AG09319 (cell line): ENCODE measurements around the gene AGRP.
"Not testable (repeated sequence)": the region's sequence is repeated elsewhere in the genome, so short reads cannot be mapped to it uniquely, and the experiment has no call there.

Experiments used
- DNase-seq: peaks from one replicate; pipeline ENCODE4 v3.0.0-alpha.2; 2010; ENCODE audit warnings: low read depth; ENCODE audit errors: extremely low read depth
- TF ChIP-seq, protein P1 (sequence below): IDR thresholded peaks from 2 replicates; pipeline ENCODE4 v1.5.1; 2011; ENCODE audit warnings: low read depth, mild to moderate bottlenecking, inconsistent platforms, low read length, moderate library complexity

AGRP gene

DNA sequence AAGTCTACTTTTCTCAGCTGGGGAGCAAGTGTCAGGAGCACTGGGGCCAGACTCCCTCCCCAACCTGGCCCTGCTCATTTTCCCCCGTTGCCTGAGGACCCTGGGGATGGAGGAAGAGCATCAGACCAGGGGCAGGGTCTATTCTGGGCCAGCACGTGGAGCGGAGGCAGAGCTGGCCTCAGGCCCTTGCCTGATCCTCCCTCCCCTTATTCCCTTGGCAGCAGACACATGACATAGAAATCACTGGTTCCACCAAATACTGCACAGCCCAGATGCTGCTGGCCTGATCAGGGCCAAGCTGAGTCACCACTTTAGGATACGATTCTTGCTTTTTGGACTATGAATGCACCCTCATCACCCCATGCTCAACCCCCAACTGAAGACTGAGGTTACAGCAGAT, 15.8 kb upstream of the AGRP start:
- TF ChIP-seq, protein P1, sequence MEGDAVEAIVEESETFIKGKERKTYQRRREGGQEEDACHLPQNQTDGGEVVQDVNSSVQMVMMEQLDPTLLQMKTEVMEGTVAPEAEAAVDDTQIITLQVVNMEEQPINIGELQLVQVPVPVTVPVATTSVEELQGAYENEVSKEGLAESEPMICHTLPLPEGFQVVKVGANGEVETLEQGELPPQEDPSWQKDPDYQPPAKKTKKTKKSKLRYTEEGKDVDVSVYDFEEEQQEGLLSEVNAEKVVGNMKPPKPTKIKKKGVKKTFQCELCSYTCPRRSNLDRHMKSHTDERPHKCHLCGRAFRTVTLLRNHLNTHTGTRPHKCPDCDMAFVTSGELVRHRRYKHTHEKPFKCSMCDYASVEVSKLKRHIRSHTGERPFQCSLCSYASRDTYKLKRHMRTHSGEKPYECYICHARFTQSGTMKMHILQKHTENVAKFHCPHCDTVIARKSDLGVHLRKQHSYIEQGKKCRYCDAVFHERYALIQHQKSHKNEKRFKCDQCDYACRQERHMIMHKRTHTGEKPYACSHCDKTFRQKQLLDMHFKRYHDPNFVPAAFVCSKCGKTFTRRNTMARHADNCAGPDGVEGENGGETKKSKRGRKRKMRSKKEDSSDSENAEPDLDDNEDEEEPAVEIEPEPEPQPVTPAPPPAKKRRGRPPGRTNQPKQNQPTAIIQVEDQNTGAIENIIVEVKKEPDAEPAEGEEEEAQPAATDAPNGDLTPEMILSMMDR = no peak
- DNase-seq = no peak

GRCh38 chr16:67490335-67491096, 7.2 kb upstream of the AGRP start:
- no peak for DNase-seq
- TF ChIP-seq, protein P1 = no peak

DNA sequence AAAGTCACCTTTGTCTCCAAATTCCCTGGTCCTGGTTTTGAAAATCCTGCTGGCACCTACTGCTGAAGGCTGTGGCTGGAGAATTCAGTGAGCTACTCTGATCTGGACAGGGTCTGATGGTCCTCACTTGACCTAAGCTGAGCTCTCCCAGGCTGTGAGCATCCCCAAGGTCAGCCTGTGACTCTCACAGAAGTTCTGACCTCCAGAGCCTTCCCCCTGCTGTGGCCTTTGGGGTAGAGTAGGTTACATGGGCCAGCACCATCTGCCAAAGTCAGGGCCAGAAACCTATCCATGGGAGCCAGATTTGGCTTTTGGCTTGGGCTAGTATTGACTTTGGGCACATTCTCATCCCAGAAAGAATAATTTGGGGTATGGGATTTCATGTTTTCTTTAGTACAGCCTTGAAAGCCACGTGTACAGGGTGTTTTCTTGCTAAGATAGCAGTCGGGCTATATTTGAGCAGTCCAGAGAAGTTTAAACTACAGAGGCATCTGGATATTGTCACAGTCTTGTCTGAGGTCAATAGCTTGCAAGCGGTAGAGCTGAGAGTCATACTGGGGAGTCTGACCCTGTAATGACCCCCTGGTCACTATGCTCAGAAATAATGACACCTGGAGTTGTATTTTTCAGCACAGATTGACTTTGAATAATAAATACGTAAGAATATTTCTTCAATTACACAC, 6.2 kb upstream of the AGRP start:
- DNase-seq = no peak
- TF ChIP-seq, protein P1 = no peak

- DNase-seq = not testable (repeated sequence)
Measured at GRCh38 chr16:67487561-67487960, 4.2 kb upstream of the AGRP start.

- DNase-seq = no peak
Measured at GRCh38 chr16:67486805-67487204, 3.5 kb upstream of the AGRP start.

DNA sequence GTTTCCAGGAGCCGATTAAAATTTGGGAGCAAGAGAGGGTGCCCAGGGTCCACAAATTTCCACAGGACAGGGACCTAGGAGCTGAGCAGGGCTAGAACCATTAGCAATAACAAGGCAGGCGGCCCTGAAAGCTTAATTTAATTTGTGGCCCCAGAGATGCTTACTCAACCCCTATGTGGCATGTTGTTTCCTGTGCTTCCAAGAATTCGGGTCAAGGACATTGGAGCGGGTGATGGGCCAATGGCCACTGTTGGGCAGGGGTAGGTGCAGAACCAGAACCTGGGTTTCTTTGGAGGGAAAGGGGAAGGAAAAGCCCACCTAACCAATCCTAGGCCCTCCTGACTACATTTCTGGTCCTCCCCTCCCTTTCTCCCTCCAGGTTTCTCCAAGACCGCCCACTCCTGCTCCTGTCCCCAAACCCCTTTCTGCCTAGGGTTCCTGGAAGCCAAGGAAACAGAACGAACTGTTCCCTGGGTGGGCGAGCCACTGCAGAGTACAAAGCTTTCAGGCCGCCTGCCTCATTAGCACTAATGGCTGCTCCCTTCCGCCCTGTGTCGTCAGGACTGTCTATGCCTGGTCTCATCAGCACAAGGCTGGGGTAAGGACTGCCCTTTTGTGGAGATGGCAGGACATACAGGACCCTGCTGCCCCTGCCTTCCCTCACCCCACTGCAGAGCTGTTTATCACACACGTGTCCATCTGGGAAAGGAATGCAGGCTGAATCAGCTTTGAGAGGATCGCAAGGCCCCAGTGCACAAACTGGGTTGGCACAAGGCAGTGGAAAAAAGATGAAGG, 581 bp upstream of the AGRP start:
- TF ChIP-seq, protein P1 = no peak
- no peak for DNase-seq

More at GRCh38 chr16:67486805-67487204, 3.5 kb upstream of the AGRP start:
- TF ChIP-seq, protein P1 = no peak

DNA sequence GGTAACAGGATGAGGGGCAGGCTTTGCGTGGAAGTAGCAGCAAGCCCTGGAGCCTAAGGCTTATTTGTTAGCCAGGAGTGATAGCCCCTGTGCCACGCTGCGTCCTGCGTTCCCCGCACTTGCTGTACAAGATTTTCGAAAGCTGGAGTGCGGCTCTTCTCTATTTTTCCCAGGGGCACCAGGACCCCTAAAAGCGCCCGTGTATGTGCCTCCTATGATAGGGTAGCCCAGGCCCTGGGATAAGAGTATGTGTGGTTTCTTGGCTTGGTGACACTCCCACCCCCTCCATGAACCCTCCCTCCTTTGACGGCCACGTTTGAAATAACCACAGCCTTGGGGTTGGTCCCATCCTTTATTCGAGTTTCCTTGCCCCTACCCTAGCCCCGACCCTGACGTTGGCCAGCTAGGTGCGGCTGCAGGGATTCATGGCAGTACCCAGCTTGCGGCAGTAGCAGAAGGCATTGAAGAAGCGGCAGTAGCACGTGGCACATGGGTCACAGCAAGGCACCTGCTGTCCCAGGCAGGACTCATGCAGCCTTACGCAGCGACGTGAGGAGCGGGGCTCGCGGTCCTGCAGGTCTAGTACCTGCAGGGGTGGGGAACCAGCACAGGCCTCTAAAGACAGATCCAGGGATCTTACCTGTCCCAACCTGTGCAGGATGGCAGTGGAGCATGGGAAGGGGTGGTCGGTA, 968 bp downstream of the AGRP start:
- no peak for DNase-seq
- TF ChIP-seq, protein P1 = no peak
